H1 (cell line): ENCODE data around the gene SMIM9. TPM values are rescaled to one million over a fixed set of nuclear protein-coding genes. Genes with fewer than 3 reads are reported as not detected.

Experiments used
- HDAC2 ChIP-seq, 2 experiments: fragments of 300-600 bp in 1 of 2; sonication (generic) in 1 of 2; IDR thresholded peaks; 2 replicates each; pipeline ENCODE4 v1.6.1; 2011 to 2012; ENCODE audit warnings: low read depth in 2 of 2, low read length in 2 of 2, mild to moderate bottlenecking in 2 of 2, moderate library complexity in 2 of 2, borderline replicate concordance in 1 of 2, inconsistent platforms in 1 of 2
- PHF8 ChIP-seq: fragments of 200-600 bp; sonication (generic); conservative IDR thresholded peaks from 2 replicates; pipeline ENCODE4 v1.7.1; 2012; ENCODE audit warnings: low read depth, mild to moderate bottlenecking, inconsistent platforms, low read length, moderate library complexity
- SRF ChIP-seq: IDR thresholded peaks from 2 replicates; pipeline ENCODE4 v1.6.1; 2011; ENCODE audit warnings: mild to moderate bottlenecking, low read depth, low read length, moderate library complexity
- polyA plus RNA-seq, 7 experiments: library from polyadenylated mRNA; depleted of rRNA in 3 of 7; stranded (reverse) in 5 of 7; unstranded in 2 of 7; fragments of >200 nt in 5 of 7; fragments of 200-250 nt in 2 of 7; gene quantifications; 1 replicate in 5 of 7; 2 replicates in 1 of 7; 4 replicates in 1 of 7; pipeline versions ENCODE4 v1.2.1 to v1.2.3, GENCODE V29; 2011 to 2013; ENCODE audit warnings: missing spikeins in 2 of 7, mixed read lengths in 2 of 7
- total RNA-seq: library from RNA; stranded (reverse); fragmentation: NEBNext Ultra II Directional; extraction: Animal tissue kit (Norgen Biotek cat#: 25700); gene quantifications from 2 replicates; pipeline ENCODE4 v1.2.1, GENCODE V29; 2021
- TF ChIP-seq, protein P1 (sequence below): fragments of 300-600 bp; sonication (generic); IDR thresholded peaks from 2 replicates; pipeline ENCODE4 v1.7.1; 2012; ENCODE audit warnings: low read length, moderate library complexity, mild to moderate bottlenecking, inconsistent platforms; ENCODE audit not compliant: insufficient replicate concordance
- TF ChIP-seq, protein P2 (sequence below): IDR thresholded peaks from 2 replicates; pipeline ENCODE4 v1.6.1; 2012; ENCODE audit warnings: low read length, inconsistent platforms
- TF ChIP-seq, protein P3 (sequence below), 3 experiments: IDR thresholded peaks; 1 replicate in 2 of 3; 2 replicates in 1 of 3; pipeline versions ENCODE4 v1.5.1 to v1.6.1; 2011; ENCODE audit warnings: low read length in 3 of 3, mild to moderate bottlenecking in 3 of 3, inconsistent platforms in 2 of 3, low read depth in 1 of 3, moderate library complexity in 1 of 3; ENCODE audit not compliant: insufficient read depth in 1 of 3; ENCODE audit errors: control extremely low read depth in 1 of 3

Gene SMIM9
- total and polyA plus RNA-seq, 2 of the 8 experiments (the other 6 are each of a cell fraction or from before 2014, with no cell fraction given) = not detected

DNA sequence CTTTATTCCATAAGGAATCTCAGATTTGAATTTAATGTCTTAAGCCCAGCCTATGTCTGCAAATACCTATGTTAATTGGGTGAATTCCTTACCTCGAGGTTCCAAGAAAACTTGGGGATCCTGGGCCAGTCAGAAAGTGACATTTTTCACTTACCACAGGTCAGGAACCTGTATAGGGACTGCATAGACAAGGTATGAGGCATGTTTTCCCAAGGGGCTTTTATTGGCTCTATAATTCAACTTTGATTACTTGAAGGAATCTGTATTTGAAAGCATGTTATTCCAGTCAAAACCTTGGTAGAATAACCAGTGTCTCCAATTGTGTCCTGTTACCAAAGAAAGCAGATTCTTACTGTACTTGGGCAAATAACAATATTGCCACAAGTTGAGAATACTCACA lies 20.7 kb downstream of the SMIM9 start (continued):
- TF ChIP-seq, protein P1, sequence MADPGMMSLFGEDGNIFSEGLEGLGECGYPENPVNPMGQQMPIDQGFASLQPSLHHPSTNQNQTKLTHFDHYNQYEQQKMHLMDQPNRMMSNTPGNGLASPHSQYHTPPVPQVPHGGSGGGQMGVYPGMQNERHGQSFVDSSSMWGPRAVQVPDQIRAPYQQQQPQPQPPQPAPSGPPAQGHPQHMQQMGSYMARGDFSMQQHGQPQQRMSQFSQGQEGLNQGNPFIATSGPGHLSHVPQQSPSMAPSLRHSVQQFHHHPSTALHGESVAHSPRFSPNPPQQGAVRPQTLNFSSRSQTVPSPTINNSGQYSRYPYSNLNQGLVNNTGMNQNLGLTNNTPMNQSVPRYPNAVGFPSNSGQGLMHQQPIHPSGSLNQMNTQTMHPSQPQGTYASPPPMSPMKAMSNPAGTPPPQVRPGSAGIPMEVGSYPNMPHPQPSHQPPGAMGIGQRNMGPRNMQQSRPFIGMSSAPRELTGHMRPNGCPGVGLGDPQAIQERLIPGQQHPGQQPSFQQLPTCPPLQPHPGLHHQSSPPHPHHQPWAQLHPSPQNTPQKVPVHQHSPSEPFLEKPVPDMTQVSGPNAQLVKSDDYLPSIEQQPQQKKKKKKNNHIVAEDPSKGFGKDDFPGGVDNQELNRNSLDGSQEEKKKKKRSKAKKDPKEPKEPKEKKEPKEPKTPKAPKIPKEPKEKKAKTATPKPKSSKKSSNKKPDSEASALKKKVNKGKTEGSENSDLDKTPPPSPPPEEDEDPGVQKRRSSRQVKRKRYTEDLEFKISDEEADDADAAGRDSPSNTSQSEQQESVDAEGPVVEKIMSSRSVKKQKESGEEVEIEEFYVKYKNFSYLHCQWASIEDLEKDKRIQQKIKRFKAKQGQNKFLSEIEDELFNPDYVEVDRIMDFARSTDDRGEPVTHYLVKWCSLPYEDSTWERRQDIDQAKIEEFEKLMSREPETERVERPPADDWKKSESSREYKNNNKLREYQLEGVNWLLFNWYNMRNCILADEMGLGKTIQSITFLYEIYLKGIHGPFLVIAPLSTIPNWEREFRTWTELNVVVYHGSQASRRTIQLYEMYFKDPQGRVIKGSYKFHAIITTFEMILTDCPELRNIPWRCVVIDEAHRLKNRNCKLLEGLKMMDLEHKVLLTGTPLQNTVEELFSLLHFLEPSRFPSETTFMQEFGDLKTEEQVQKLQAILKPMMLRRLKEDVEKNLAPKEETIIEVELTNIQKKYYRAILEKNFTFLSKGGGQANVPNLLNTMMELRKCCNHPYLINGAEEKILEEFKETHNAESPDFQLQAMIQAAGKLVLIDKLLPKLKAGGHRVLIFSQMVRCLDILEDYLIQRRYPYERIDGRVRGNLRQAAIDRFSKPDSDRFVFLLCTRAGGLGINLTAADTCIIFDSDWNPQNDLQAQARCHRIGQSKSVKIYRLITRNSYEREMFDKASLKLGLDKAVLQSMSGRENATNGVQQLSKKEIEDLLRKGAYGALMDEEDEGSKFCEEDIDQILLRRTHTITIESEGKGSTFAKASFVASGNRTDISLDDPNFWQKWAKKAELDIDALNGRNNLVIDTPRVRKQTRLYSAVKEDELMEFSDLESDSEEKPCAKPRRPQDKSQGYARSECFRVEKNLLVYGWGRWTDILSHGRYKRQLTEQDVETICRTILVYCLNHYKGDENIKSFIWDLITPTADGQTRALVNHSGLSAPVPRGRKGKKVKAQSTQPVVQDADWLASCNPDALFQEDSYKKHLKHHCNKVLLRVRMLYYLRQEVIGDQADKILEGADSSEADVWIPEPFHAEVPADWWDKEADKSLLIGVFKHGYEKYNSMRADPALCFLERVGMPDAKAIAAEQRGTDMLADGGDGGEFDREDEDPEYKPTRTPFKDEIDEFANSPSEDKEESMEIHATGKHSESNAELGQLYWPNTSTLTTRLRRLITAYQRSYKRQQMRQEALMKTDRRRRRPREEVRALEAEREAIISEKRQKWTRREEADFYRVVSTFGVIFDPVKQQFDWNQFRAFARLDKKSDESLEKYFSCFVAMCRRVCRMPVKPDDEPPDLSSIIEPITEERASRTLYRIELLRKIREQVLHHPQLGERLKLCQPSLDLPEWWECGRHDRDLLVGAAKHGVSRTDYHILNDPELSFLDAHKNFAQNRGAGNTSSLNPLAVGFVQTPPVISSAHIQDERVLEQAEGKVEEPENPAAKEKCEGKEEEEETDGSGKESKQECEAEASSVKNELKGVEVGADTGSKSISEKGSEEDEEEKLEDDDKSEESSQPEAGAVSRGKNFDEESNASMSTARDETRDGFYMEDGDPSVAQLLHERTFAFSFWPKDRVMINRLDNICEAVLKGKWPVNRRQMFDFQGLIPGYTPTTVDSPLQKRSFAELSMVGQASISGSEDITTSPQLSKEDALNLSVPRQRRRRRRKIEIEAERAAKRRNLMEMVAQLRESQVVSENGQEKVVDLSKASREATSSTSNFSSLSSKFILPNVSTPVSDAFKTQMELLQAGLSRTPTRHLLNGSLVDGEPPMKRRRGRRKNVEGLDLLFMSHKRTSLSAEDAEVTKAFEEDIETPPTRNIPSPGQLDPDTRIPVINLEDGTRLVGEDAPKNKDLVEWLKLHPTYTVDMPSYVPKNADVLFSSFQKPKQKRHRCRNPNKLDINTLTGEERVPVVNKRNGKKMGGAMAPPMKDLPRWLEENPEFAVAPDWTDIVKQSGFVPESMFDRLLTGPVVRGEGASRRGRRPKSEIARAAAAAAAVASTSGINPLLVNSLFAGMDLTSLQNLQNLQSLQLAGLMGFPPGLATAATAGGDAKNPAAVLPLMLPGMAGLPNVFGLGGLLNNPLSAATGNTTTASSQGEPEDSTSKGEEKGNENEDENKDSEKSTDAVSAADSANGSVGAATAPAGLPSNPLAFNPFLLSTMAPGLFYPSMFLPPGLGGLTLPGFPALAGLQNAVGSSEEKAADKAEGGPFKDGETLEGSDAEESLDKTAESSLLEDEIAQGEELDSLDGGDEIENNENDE = no peak
- TF ChIP-seq, protein P2, sequence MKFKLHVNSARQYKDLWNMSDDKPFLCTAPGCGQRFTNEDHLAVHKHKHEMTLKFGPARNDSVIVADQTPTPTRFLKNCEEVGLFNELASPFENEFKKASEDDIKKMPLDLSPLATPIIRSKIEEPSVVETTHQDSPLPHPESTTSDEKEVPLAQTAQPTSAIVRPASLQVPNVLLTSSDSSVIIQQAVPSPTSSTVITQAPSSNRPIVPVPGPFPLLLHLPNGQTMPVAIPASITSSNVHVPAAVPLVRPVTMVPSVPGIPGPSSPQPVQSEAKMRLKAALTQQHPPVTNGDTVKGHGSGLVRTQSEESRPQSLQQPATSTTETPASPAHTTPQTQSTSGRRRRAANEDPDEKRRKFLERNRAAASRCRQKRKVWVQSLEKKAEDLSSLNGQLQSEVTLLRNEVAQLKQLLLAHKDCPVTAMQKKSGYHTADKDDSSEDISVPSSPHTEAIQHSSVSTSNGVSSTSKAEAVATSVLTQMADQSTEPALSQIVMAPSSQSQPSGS = no peak
- TF ChIP-seq, protein P3, sequence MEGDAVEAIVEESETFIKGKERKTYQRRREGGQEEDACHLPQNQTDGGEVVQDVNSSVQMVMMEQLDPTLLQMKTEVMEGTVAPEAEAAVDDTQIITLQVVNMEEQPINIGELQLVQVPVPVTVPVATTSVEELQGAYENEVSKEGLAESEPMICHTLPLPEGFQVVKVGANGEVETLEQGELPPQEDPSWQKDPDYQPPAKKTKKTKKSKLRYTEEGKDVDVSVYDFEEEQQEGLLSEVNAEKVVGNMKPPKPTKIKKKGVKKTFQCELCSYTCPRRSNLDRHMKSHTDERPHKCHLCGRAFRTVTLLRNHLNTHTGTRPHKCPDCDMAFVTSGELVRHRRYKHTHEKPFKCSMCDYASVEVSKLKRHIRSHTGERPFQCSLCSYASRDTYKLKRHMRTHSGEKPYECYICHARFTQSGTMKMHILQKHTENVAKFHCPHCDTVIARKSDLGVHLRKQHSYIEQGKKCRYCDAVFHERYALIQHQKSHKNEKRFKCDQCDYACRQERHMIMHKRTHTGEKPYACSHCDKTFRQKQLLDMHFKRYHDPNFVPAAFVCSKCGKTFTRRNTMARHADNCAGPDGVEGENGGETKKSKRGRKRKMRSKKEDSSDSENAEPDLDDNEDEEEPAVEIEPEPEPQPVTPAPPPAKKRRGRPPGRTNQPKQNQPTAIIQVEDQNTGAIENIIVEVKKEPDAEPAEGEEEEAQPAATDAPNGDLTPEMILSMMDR (IDR thresholded peaks at IDR 0.05; ENCODE audit: control extremely low read depth in 1 of 3, insufficient read depth in 1 of 3, low read depth in 1 of 3, low read length in 3 of 3) = no peak
- no peak for TF ChIP-seq PHF8
- TF ChIP-seq SRF = no peak
- no peak for TF ChIP-seq HDAC2 (IDR thresholded peaks at IDR 0.05; ENCODE audit: borderline replicate concordance in 1 of 2, low read depth in 2 of 2, low read length in 2 of 2)
